ENCODE results near the gene C4BPB.

The C4BPB gene

DNA sequence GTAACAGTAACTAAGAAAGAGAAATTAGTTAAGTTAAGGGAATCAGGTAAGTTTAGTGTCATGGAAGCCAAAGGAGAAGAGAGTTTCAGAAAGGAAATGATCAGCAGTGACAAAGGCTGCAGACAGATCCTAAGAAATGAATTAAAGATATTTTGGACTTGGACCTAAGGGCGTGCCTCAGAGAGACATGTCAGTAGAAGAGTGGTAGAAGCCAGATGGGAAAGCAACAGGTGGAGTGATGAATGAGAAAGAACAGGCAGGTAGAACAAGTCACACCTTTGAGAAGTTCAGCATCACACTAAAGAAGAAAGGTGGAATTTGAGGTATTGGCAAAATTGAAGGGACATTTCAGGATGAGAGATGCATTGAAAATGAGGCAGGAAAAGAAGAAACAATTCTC, 14.0 kb downstream of the C4BPB start:
- Histone ChIP-seq H3K9me3 (replicated peaks in 1 of 2; ENCODE audit: control insufficient read depth in 2 of 2, insufficient read depth in 1 of 2, low read depth in 1 of 2, low read length in 2 of 2) (peaks cover 0 to 5% of the 10 kb centered on the region in 2 donors), H2AFZ (ENCODE audit: low read length) (no peak overlapping the region), H3K4me1 (ENCODE audit: control insufficient read depth in 2 of 2, insufficient read depth in 1 of 2, low read depth in 1 of 2, low read length in 2 of 2) (no peaks in the 10 kb centered on the region), H3K9ac (ENCODE audit: low read depth, low read length, poor library complexity) (no peak overlapping the region), H3K4me2 (ENCODE audit: insufficient read depth, low read length, poor library complexity, severe bottlenecking) (no peak overlapping the region), H2BK15ac (ENCODE audit: low read length) (no peak overlapping the region), H2BK12ac (ENCODE audit: low read length) (no peak overlapping the region), H2BK120ac (ENCODE audit: low read depth, low read length) (no peak overlapping the region), H4K91ac (ENCODE audit: low read depth, low read length, poor library complexity) (no peak overlapping the region), H2BK5ac (ENCODE audit: low read length) (no peak overlapping the region), H3K4me3 (ENCODE audit: low read length in 2 of 2) (no peak overlapping the region), H3K27ac (replicated peaks; ENCODE audit: low read length) (no peak overlapping the region), H4K8ac (ENCODE audit: low read depth, low read length) (no peak overlapping the region), H3K14ac (ENCODE audit: low read length) (no peak overlapping the region), H3K23ac (ENCODE audit: low read depth, low read length, poor library complexity) (no peak overlapping the region), H2AK5ac (ENCODE audit: low read depth, low read length) (no peak overlapping the region), H3K36me3 (replicated peaks in 1 of 2; ENCODE audit: control insufficient read depth in 2 of 2, insufficient read depth in 2 of 2, low read length in 2 of 2) (no peaks in the 10 kb centered on the region), H3K4ac (ENCODE audit: low read length) (no peak overlapping the region), H3K27me3 (ENCODE audit: control insufficient read depth in 3 of 3, insufficient read depth in 3 of 3, low read depth in 1 of 3, low read length in 3 of 3) (peaks cover 0 to 5% (median 0%) of the 10 kb centered on the region in 3 experiments), H3K18ac (ENCODE audit: low read length) (no peak overlapping the region), H3K79me1 (ENCODE audit: low read depth, low read length) (no peaks in the 10 kb centered on the region)
- DNase-seq (ENCODE audit: low spot score), result no peak
- no CpG with 5 or more reads among the region's 1 CpG for WGBS, 2 donors (ENCODE audit: extremely low coverage in 2 of 2, insufficient read length in 2 of 2, insufficient replicate concordance in 1 of 2)

DNA sequence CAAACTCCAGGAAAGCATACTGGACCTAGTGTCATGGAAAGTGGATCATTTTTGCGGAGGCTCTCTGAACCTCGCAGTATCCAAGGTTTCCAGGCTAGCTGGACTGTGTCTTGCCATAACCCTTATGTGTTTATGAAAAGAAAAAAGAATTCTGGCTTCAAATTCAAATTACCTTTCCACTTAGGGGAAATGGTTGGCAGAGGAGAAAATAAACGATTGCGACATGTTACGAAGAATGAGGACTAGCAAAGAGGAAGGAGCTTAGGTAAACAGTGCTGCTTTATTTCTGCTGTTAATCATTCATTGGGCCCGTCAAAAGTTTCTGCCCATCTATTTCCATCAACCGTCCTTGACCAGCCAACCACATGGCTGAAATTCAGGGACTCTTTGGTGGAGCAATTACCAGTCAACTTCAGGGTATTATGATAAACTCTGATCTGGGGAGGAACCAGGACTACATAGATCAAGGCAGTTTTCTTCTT, 15.3 kb downstream of the C4BPB start, which contains the start of gene C4BPA:
C4BPA (plus strand) TSS at position 342 of the 482 bp plus-strand sequence. CDS start 8,793 bp downstream, outside the sequence.
- H3K14ac ChIP-seq (ENCODE audit: low read length), result no peak within 1 kb of the TSS
- no peak within 1 kb of the TSS for H2BK5ac ChIP-seq (ENCODE audit: low read length)
- H2BK15ac ChIP-seq (ENCODE audit: low read length), result no peak within 1 kb of the TSS
- no peaks in the 10 kb centered on the region for H3K79me1 ChIP-seq (ENCODE audit: low read depth, low read length)
- H3K4me1 ChIP-seq (ENCODE audit: control insufficient read depth in 2 of 2, insufficient read depth in 1 of 2, low read depth in 1 of 2, low read length in 2 of 2), result no peaks in the 10 kb centered on the region
- H2BK12ac ChIP-seq (ENCODE audit: low read length), result no peak within 1 kb of the TSS
- DNase-seq (ENCODE audit: low spot score), result no peak
- H4K91ac ChIP-seq (ENCODE audit: low read depth, low read length, poor library complexity), result no peak within 1 kb of the TSS
- H3K9me3 ChIP-seq (replicated peaks in 1 of 2; ENCODE audit: control insufficient read depth in 2 of 2, insufficient read depth in 1 of 2, low read depth in 1 of 2, low read length in 2 of 2), result peaks cover 0 to 3% of the 10 kb centered on the region in 2 donors
- no peak within 1 kb of the TSS for H4K8ac ChIP-seq (ENCODE audit: low read depth, low read length)
- no peak within 1 kb of the TSS for H2AFZ ChIP-seq (ENCODE audit: low read length)
- WGBS, 2 donors (ENCODE audit: extremely low coverage in 2 of 2, insufficient read length in 2 of 2, insufficient replicate concordance in 1 of 2), result no CpG with 5 or more reads among the region's 7 CpGs
- H3K23ac ChIP-seq (ENCODE audit: low read depth, low read length, poor library complexity), result no peak within 1 kb of the TSS
- H3K4me2 ChIP-seq (ENCODE audit: insufficient read depth, low read length, poor library complexity, severe bottlenecking), result no peak within 1 kb of the TSS
- H3K4me3 ChIP-seq (ENCODE audit: low read length in 2 of 2), result no peak within 1 kb of the TSS
- H2BK120ac ChIP-seq (ENCODE audit: low read depth, low read length), result no peak within 1 kb of the TSS
- H2AK5ac ChIP-seq (ENCODE audit: low read depth, low read length), result no peak within 1 kb of the TSS
- no peaks in the 10 kb centered on the region for H3K36me3 ChIP-seq (replicated peaks in 1 of 2; ENCODE audit: control insufficient read depth in 2 of 2, insufficient read depth in 2 of 2, low read length in 2 of 2)
- peaks cover 0 to 5% (median 0%) of the 10 kb centered on the region in 3 experiments for H3K27me3 ChIP-seq (ENCODE audit: control insufficient read depth in 3 of 3, insufficient read depth in 3 of 3, low read depth in 1 of 3, low read length in 3 of 3)
- H3K9ac ChIP-seq (ENCODE audit: low read depth, low read length, poor library complexity), result no peak within 1 kb of the TSS
- no peak within 1 kb of the TSS for H3K27ac ChIP-seq (replicated peaks; ENCODE audit: low read length)
- H3K4ac ChIP-seq (ENCODE audit: low read length), result no peak within 1 kb of the TSS
- no peak within 1 kb of the TSS for H3K18ac ChIP-seq (ENCODE audit: low read length)

DNA sequence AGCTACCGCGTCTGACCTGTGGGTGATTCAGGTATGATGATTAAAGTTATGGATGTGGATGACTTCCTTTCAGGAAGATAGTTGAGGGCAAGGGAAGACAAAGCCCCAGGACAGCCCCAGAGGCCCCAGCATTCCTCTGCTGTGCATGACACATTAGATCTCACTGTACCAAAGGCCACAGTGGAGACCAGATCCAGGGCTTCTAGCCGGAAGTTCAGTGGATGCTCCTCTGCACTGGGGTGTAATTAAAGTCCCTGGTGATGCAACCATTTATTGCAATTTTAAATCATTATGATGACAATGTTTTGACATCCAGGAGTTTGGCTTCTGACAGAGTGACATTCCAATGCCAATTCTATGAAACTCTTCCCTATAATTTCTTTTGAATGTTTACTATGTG, 20.3 kb downstream of the C4BPB start:
- Histone ChIP-seq H3K18ac (ENCODE audit: low read length) (no peak overlapping the region), H3K79me1 (ENCODE audit: low read depth, low read length) (no peaks in the 10 kb centered on the region), H2BK12ac (ENCODE audit: low read length) (no peak overlapping the region), H2BK120ac (ENCODE audit: low read depth, low read length) (no peak overlapping the region), H3K36me3 (replicated peaks in 1 of 2; ENCODE audit: control insufficient read depth in 2 of 2, insufficient read depth in 2 of 2, low read length in 2 of 2) (no peaks in the 10 kb centered on the region), H2BK5ac (ENCODE audit: low read length) (no peak overlapping the region), H3K23ac (ENCODE audit: low read depth, low read length, poor library complexity) (no peak overlapping the region), H3K4me1 (ENCODE audit: control insufficient read depth in 2 of 2, insufficient read depth in 1 of 2, low read depth in 1 of 2, low read length in 2 of 2) (no peaks in the 10 kb centered on the region), H4K91ac (ENCODE audit: low read depth, low read length, poor library complexity) (no peak overlapping the region), H3K9ac (ENCODE audit: low read depth, low read length, poor library complexity) (no peak overlapping the region), H3K4me3 (ENCODE audit: low read length in 2 of 2) (no peak overlapping the region), H2AFZ (ENCODE audit: low read length) (no peak overlapping the region), H4K8ac (ENCODE audit: low read depth, low read length) (no peak overlapping the region), H3K27ac (replicated peaks; ENCODE audit: low read length) (no peak overlapping the region), H3K9me3 (replicated peaks in 1 of 2; ENCODE audit: control insufficient read depth in 2 of 2, insufficient read depth in 1 of 2, low read depth in 1 of 2, low read length in 2 of 2) (no peaks in the 10 kb centered on the region), H2AK5ac (ENCODE audit: low read depth, low read length) (no peak overlapping the region), H3K4me2 (ENCODE audit: insufficient read depth, low read length, poor library complexity, severe bottlenecking) (no peak overlapping the region), H3K4ac (ENCODE audit: low read length) (no peak overlapping the region), H3K14ac (ENCODE audit: low read length) (no peak overlapping the region), H2BK15ac (ENCODE audit: low read length) (no peak overlapping the region), H3K27me3 (ENCODE audit: control insufficient read depth in 3 of 3, insufficient read depth in 3 of 3, low read depth in 1 of 3, low read length in 3 of 3) (peaks cover 0 to 3% (median 0%) of the 10 kb centered on the region in 3 experiments)
- no peak for DNase-seq (ENCODE audit: low spot score)
- WGBS, 2 donors (ENCODE audit: extremely low coverage in 2 of 2, insufficient read length in 2 of 2, insufficient replicate concordance in 1 of 2), result no CpG with 5 or more reads among the region's 3 CpGs

DNA sequence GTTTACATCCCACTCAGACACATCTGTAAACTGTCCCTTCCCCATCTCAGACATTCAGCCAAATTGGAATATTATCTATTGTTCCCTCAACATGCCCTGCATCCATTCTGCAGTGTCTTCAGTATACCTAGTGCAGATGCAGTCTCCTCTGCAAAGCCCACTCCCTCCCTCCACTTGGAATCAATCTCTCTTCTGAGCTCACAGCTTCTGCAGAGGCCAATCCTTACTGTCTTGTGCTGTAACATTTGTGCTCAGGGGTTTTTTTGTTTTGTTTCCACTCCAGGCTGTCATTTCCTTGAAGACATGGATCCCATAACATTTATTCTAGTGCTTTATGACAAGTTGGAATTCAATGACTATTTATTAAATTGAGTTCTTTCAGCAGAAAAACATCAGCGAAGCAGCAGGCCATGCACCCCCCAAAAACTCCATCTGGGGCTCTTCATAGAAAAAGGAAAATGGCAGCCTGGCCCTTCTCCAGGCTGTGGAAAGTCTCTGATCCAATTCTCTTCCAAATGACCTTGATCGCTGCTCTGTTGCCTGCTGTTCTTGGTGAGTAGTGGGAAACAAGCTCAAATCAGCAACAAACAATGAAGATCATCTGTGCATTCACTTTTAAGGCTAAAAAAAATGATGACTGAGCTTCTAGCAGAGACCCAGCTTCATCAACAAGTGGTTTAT, 24.1 kb downstream of the C4BPB start:
- no peak overlapping the region for H2BK15ac ChIP-seq (ENCODE audit: low read length)
- H3K9me3 ChIP-seq (replicated peaks in 1 of 2; ENCODE audit: control insufficient read depth in 2 of 2, insufficient read depth in 1 of 2, low read depth in 1 of 2, low read length in 2 of 2), result no peaks in the 10 kb centered on the region
- H4K8ac ChIP-seq (ENCODE audit: low read depth, low read length), result no peak overlapping the region

More for the DNA sequence above, 24.1 kb downstream of the C4BPB start:
- Histone ChIP-seq H2BK12ac (ENCODE audit: low read length) (no peak overlapping the region), H3K36me3 (replicated peaks in 1 of 2; ENCODE audit: control insufficient read depth in 2 of 2, insufficient read depth in 2 of 2, low read length in 2 of 2) (no peaks in the 10 kb centered on the region), H2BK5ac (ENCODE audit: low read length) (no peak overlapping the region), H3K23ac (ENCODE audit: low read depth, low read length, poor library complexity) (no peak overlapping the region), H3K4ac (ENCODE audit: low read length) (no peak overlapping the region), H3K4me3 (ENCODE audit: low read length in 2 of 2) (no peak overlapping the region), H3K4me1 (ENCODE audit: control insufficient read depth in 2 of 2, insufficient read depth in 1 of 2, low read depth in 1 of 2, low read length in 2 of 2) (no peaks in the 10 kb centered on the region), H2AK5ac (ENCODE audit: low read depth, low read length) (no peak overlapping the region), H3K79me1 (ENCODE audit: low read depth, low read length) (no peaks in the 10 kb centered on the region), H3K4me2 (ENCODE audit: insufficient read depth, low read length, poor library complexity, severe bottlenecking) (no peak overlapping the region), H3K18ac (ENCODE audit: low read length) (no peak overlapping the region), H3K9ac (ENCODE audit: low read depth, low read length, poor library complexity) (no peak overlapping the region), H3K27ac (replicated peaks; ENCODE audit: low read length) (no peak overlapping the region), H3K14ac (ENCODE audit: low read length) (no peak overlapping the region), H3K27me3 (ENCODE audit: control insufficient read depth in 3 of 3, insufficient read depth in 3 of 3, low read depth in 1 of 3, low read length in 3 of 3) (peaks cover 0 to 3% (median 0%) of the 10 kb centered on the region in 3 experiments), H2BK120ac (ENCODE audit: low read depth, low read length) (no peak overlapping the region), H4K91ac (ENCODE audit: low read depth, low read length, poor library complexity) (no peak overlapping the region), H2AFZ (ENCODE audit: low read length) (no peak overlapping the region)
- no CpG with 5 or more reads among the region's 2 CpGs for WGBS, 2 donors (ENCODE audit: extremely low coverage in 2 of 2, insufficient read length in 2 of 2, insufficient replicate concordance in 1 of 2)
- DNase-seq (ENCODE audit: low spot score), result no peak
